Vagina (tissue), 2 donors: Measurements from ENCODE around the gene LANCL3.
"Not testable (repeated sequence)": the region's sequence is repeated elsewhere in the genome, so short reads cannot be mapped to it uniquely, and the experiment has no call there.

Experiments
- CTCF ChIP-seq, 3 experiments: fragments of 450-650 bp in 2 of 3; fragments of 200-600 bp in 1 of 3; sonication (generic) in 1 of 3; IDR thresholded peaks; one replicate each; pipeline ENCODE4 v1.5.1; 2017 to 2019; ENCODE audit warnings: antibody characterized with exemption in 3 of 3, mild to moderate bottlenecking in 2 of 3, moderate library complexity in 2 of 3
- POLR2A ChIP-seq, 2 donors: fragments of 450-650 bp; IDR thresholded peaks; one replicate each; pipeline ENCODE4 v1.6.1; 2017; ENCODE audit warnings: antibody characterized with exemption in 2 of 2, mild to moderate bottlenecking in 2 of 2, moderate library complexity in 2 of 2
- POLR2AphosphoS5 ChIP-seq, 2 donors: sonication (generic); formaldehyde crosslinking; IDR thresholded peaks; one replicate each; pipeline ENCODE4 v1.9.0; 2017; ENCODE audit warnings: antibody characterized with exemption in 2 of 2, mild to moderate bottlenecking in 2 of 2, low read depth in 1 of 2; ENCODE audit not compliant: insufficient read depth in 1 of 2

- TF ChIP-seq CTCF (IDR thresholded peaks at IDR 0.05); POLR2A (IDR thresholded peaks at IDR 0.05); POLR2AphosphoS5 (IDR thresholded peaks at IDR 0.05; ENCODE audit: insufficient read depth in 1 of 2, low read depth in 1 of 2): not testable (repeated sequence)
These were observed 1.1 kb upstream of the LANCL3 start for GRCh38 chrX:37570349-37570748.
